DMS79 (cell line): Measurements from ENCODE around the gene SAMM50.
"Not testable (repeated sequence)": the region's sequence is repeated elsewhere in the genome, so short reads cannot be mapped to it uniquely, and the experiment has no call there.

Experiments used
- DNase-seq: peaks from one replicate; lab custom pipeline; 2025; lab: John Stamatoyannopoulos, UW

The SAMM50 gene

GRCh38 chr22:44001521-44001920 lies 46.3 kb downstream of the SAMM50 start:
- DNase-seq, result no peak

- DNase-seq, result no peak
Observed at GRCh38 chr22:44002324-44002723, 47.1 kb downstream of the SAMM50 start.

DNA sequence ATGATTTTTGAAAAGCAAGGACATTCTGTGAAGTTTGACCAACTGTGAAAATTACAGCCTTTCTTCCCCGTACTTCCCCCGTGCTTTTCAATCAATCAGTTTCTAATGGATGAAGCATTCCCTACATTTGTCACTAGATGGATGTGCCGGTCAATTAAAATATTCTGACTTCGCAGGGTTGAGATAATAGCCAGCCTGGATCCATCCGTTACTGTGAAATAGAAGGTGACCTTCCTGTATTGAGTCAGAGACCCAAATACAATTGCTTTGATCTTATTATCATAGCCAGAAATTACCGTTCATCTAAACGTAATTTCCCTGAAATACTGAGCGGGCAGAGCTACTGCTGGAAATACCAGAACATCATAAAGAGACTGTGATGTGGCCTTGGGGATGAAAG lies 47.8 kb downstream of the SAMM50 start:
- no peak for DNase-seq

- no peak for DNase-seq
Observed at GRCh38 chr22:44003405-44004103, 48.3 kb downstream of the SAMM50 start.

- DNase-seq, result no peak
Observed at GRCh38 chr22:44004104-44004460, 48.8 kb downstream of the SAMM50 start.

- no peak for DNase-seq
Observed at GRCh38 chr22:44005524-44005923, 50.3 kb downstream of the SAMM50 start.

- DNase-seq, result no peak
Observed at GRCh38 chr22:44012162-44012561, 56.9 kb downstream of the SAMM50 start.

GRCh38 chr22:44012591-44012990 lies 57.3 kb downstream of the SAMM50 start:
- no peak for DNase-seq

- DNase-seq, result no peak
Observed at GRCh38 chr22:44014241-44014640, 59.0 kb downstream of the SAMM50 start.

DNA sequence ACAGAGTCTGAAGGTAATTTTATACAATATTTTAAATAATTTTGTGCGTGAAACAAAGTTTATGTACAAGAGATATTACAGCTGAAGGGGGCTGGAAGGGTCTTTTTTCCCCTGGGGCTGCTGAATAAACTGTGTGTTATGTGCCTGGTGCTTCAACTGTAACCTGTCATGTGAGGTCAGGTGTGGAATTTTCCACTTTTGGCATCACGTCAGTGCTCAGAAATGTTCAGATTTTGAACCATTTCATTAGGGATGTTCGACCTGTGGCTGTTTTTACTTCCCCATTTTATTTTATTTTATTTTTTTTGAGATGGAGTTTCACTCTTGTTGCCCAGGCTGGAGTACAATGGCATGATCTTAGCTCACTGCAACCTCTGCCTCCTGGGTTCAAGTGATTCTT lies 61.3 kb downstream of the SAMM50 start:
- DNase-seq, result not testable (repeated sequence)

DNA sequence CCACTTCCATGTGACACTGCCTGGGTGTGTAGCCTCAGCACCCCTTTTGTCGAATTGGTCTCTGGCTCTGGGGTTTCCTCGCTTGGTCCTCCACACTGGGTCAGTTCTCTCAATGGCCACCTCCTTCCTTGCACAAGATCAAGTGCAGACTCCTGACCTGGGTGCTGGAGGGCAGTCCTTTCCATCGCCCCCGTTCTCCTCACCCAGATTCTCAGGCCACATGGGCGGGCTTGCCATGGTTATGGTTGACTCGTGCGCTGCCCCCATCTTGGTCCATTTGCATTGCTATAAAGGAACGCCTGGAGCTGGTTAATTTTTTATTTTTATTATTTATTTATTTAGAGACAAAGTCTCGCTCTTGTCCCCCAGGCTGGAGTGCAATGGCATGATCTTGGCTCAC lies 63.4 kb downstream of the SAMM50 start:
- DNase-seq, result no peak

- DNase-seq, result no peak
Observed at GRCh38 chr22:44019416-44019815, 64.2 kb downstream of the SAMM50 start.

GRCh38 chr22:44019846-44020245 lies 64.6 kb downstream of the SAMM50 start:
- DNase-seq, result no peak

GRCh38 chr22:44020981-44021380 lies 65.7 kb downstream of the SAMM50 start:
- DNase-seq, result no peak

DNA sequence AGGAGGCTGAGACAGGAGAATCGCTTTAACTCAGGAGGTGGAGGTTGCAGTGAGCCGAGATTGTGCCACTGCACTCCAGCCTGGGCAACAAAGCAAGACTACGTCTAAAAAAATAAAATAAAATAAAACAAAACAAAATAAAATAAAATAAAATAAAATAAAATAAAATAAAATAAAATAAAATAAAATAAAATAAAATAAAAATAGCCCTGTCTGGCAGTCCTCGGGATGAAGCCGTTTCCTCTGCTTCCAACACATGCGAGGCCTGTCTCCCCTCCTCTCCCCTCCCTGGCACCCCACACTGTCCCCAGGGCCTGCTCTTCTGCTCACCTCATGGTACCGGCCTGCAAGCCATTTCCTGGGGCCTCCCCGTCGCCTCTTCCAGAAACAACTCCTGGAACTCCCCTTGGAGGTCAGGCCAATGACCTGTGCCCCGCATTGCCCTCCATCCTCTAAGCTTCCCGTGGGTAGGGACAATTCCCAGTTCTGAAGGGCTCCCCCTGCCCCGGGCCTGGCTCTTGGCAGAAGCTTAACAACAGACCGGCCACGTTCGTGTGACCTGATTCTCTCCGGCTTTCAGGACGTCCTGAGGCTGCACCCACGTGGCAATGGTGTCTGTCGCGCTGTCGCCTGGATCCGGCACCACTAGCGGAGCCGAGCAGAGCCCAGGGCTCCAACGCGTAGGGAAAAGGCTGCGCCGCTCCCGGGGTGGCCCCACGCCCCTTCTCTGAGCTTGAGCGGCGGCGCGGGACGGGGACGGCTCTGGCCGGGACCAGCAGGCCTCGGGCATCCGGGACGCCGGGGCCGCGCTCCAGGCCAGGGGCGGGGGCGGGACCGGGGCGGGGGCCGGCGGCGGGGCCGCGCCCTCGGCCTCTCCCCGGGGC lies 68.4 kb downstream of the SAMM50 start:
- no peak for DNase-seq

- DNase-seq, result no peak
Observed at GRCh38 chr22:44024288-44024921, 69.2 kb downstream of the SAMM50 start, which contains the start of gene PARVB. PARVB (plus strand) TSS chr22:44024302; CDS start chr22:44024340, 38 bp downstream.

DNA sequence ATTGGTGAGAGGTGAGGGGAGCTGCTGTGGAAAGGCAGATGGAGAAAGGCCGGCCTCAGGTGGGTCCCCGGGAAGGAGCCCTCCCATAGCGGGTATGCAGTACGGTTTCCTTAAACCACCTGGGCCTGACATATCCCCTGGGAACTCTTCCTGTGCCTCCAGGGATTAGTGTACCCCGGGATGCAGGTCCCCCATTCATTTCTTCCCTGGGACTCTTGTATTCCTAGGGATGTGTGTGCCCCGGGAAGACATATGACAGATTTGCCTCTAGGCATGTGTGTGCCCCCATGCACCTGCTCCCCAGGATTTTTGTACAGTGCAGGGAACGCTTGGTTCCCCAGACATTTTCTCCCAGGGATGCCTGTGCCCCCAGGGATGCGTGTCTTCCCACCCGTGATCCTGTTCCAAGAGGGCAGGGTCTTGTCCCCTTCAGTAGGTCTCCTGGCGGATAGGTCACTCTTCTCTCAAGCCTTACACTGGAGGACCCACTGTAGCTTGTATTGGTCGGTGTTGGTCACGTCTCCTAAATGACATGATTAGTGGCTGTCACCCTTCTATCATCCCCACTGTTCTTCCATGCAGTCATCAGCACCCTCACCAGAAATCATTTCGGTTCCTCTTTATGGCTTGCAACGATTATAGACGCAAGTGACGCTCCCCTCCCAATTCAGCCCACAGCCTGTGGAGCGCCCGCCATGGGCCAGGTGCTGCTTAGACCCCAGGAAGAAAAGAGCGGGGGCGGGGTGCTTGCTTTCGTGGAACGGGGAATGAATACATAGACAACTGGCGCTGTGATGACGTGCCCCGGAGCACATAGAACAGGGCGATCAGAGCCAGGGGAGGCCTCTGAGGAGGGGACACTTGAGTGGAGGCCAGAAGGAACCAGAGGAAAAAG lies 70.2 kb downstream of the SAMM50 start:
- no peak for DNase-seq

DNA sequence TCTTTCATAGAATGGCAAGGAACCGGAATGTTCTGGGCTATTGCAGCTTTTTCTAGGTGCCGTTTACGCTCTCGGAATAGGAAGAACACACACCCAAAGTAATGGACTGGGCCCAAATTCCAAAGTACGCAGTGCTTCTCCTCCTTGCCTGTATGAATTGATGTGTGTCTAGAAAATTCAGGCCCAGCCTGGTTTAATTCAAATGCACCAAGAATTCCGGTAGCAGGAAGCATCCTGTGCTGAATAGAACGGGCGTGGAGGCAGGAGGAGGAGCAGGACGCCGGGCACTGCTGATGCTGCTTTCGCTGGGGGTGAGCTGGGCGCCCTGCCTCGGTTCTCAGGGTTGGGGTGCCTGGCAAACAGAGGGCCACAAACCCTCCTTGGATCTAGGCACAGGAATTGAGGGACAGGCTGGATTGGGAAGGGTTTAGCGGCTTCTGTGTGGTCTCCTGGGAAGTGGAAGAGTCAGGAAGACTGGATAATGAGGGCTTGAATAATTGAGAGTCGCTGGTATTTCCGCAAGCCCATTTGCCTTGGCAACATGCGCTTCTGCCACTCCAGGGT lies 70.9 kb downstream of the SAMM50 start:
- DNase-seq, result no peak

DNA sequence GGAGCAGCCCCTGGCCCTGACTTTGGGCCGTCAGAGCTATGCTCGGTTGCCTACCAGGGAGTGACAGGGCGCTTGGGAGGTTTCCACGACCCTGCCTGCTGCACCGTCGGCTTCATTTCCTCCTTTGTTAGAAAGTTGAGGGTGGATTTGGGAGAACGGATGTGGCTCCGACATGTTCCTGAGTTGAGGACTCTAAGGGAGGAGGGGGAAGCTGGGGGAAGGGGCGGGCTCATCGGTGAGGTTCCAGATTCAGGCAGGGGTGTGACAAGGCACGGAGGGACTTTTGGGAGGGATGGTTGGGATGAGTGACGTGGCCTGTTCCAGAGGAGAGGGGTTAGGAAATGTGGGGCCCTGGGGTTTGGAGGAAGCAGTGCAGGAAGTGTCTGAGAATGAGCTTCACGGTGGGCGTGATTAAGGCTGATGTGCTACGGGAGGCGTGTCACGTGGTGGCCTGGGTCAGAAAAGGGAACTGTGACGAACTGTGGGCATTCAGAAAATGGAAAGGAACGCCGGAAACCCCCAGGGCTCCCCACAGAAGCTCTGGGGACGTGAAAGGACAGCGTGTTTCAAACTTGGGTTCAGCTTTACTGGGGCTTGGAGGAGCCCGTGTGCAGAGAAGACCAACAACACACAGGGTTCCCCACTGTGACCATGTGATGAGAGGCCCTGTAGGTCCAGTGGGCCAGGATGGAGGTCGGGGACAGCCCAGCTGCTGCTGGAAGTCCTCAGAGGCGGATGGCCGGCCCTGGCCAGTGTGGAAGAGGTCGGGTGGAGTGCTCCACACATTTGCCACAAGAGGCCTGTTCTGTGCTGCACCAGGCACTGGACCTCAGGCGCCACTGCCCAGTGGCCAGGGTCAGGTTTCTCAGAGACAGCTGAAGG lies 71.6 kb downstream of the SAMM50 start:
- no peak for DNase-seq

DNA sequence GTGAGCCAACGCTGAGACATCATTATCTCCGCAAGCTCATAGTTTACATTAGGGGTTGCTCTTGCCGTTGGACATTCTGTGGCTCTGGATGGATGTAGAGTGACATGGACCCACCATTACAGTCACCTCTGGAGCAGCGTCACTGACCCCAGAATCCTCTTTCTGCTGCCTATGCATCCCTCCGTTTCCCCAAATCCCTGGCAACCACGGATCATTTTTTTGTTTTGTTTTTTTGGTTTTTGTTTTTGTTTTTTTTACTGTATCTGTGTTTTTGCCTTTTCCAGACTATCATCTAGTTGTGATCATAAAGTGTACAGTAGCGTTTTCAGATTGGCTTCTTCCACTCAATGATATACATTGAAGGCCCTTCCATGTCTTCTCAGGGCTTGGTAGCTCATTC lies 72.8 kb downstream of the SAMM50 start:
- no peak for DNase-seq

- no peak for DNase-seq
Observed at GRCh38 chr22:44029069-44029468, 73.8 kb downstream of the SAMM50 start.
